Gastrocnemius medialis (tissue), 4 donors: Measurements from ENCODE around the gene GATM. TPM values are rescaled to one million over a fixed set of nuclear protein-coding genes. Genes with fewer than 3 reads are reported as not detected.

Source experiments
- ATAC-seq, 2 donors: fragments of 150-250 bp; one replicate each; pipeline ENCODE4 v1.9.1; 2016
- DNase-seq, 2 donors: peaks; one replicate each; pipeline ENCODE4 v3.0.0-alpha.2; 2019
- H3K27ac ChIP-seq, 4 donors: fragments of 200-600 bp; sonication (generic); 1 replicate in 1 of 4; 2 replicates in 3 of 4; pipeline ENCODE4 v1.5.1; 2016 to 2018; ENCODE audit warnings: mild to moderate bottlenecking in 2 of 4, moderate library complexity in 1 of 4
- H3K27me3 ChIP-seq, 3 donors: fragments of 200-600 bp; sonication (generic) in 2 of 3; 1 replicate in 1 of 3; 2 replicates in 2 of 3; pipeline versions ENCODE4 v1.5.1 to v1.6.0; 2016 to 2019; ENCODE audit warnings: mild to moderate bottlenecking in 1 of 3, moderate library complexity in 1 of 3
- H3K36me3 ChIP-seq, 2 donors: fragments of 200-600 bp; sonication (generic) in 1 of 2; one replicate each; pipeline ENCODE4 v1.5.1; 2017 to 2018
- H3K4me1 ChIP-seq, 2 donors: fragments of 200-600 bp; sonication (generic) in 1 of 2; one replicate each; pipeline ENCODE4 v1.5.1; 2016 to 2017; ENCODE audit warnings: mild to moderate bottlenecking in 2 of 2
- H3K4me3 ChIP-seq, 4 donors: fragments of 200-600 bp; sonication (generic) in 3 of 4; 1 replicate in 1 of 4; 2 replicates in 3 of 4; pipeline ENCODE4 v1.5.1; 2016 to 2019; ENCODE audit warnings: mild to moderate bottlenecking in 2 of 4
- H3K9me3 ChIP-seq, 3 donors: fragments of 200-600 bp; sonication (generic) in 2 of 3; 1 replicate in 1 of 3; 2 replicates in 2 of 3; pipeline ENCODE4 v1.5.1; 2016 to 2019
- CTCF ChIP-seq, 5 experiments: fragments of 450-650 bp in 3 of 5; fragments of 200-600 bp in 2 of 5; sonication (generic) in 2 of 5; IDR thresholded peaks in 4 of 5; conservative IDR thresholded peaks in 1 of 5; 1 replicate in 4 of 5; 2 replicates in 1 of 5; pipeline ENCODE4 v1.5.1; 2016 to 2019; ENCODE audit warnings: antibody characterized with exemption in 5 of 5, mild to moderate bottlenecking in 3 of 5, moderate library complexity in 3 of 5
- POLR2A ChIP-seq, 2 donors: fragments of 450-650 bp; IDR thresholded peaks; one replicate each; pipeline ENCODE4 v1.6.1; 2017; ENCODE audit warnings: antibody characterized with exemption in 2 of 2, mild to moderate bottlenecking in 2 of 2, moderate library complexity in 2 of 2
- in situ Hi-C, 4 donors: fragments of 200-750 bp; cut with MboI; loops; one replicate each; pipeline versions ENCODE4 v1.15.0 to v1.8.0; 2017; ENCODE audit warnings: low sequenced_read_pairs in 4 of 4
- intact Hi-C: fragments of 100-400 bp; cut with DNase I; formaldehyde crosslinking; loops from one replicate; pipeline ENCODE4 v1.15.1; 2023; ENCODE audit warnings: low total_unique reads
- total RNA-seq, 4 donors: library from RNA; depleted of rRNA; stranded (reverse); fragments of >200 nt; gene quantifications; one replicate each; pipeline versions ENCODE4 v1.1.0 to v1.2.3, GENCODE V29; 2016

GATM gene
- total RNA-seq, 4 donors from 2014 or later, result 18.0 to 92.1 (median 35.3) TPM

GRCh38 chr15:45347033-45347432, 31.3 kb downstream of the GATM start:
- no peak for TF ChIP-seq POLR2A (IDR thresholded peaks at IDR 0.05)
- no peak for TF ChIP-seq CTCF (IDR thresholded peaks at IDR 0.05 in 4 of 5, conservative IDR thresholded peaks at IDR 0.05 in 1 of 5)
- DNase-seq (no peak), ATAC-seq (no peak)
- Histone ChIP-seq H3K9me3 (no peaks in the 10 kb centered on the region), H3K36me3 (no peaks in the 10 kb centered on the region), H3K27me3 (no peaks in the 10 kb centered on the region), H3K4me1 (no peaks in the 10 kb centered on the region), H3K27ac (no peak overlapping the region), H3K4me3 (no peak overlapping the region)
- in situ Hi-C loops (no loop called here), intact Hi-C loops (no loop called here)

- TF ChIP-seq CTCF (IDR thresholded peaks at IDR 0.05 in 4 of 5, conservative IDR thresholded peaks at IDR 0.05 in 1 of 5), result no peak
- no peak for TF ChIP-seq POLR2A (IDR thresholded peaks at IDR 0.05)
- Histone ChIP-seq H3K4me3 (no peak overlapping the region), H3K36me3 (no peaks in the 10 kb centered on the region), H3K9me3 (no peaks in the 10 kb centered on the region), H3K4me1 (no peaks in the 10 kb centered on the region), H3K27ac (no peak overlapping the region), H3K27me3 (no peaks in the 10 kb centered on the region)
- DNase-seq (no peak), ATAC-seq (no peak)
- in situ Hi-C loops, result no loop called here
- intact Hi-C loops, result no loop called here
Measured at GRCh38 chr15:45346381-45346780, 32.0 kb downstream of the GATM start.

- Histone ChIP-seq H3K4me1 (no peaks in the 10 kb centered on the region), H3K27ac (no peak overlapping the region), H3K4me3 (no peak overlapping the region), H3K9me3 (no peaks in the 10 kb centered on the region), H3K27me3 (no peaks in the 10 kb centered on the region), H3K36me3 (no peaks in the 10 kb centered on the region)
- no peak for DNase-seq
- intact Hi-C loops, result no loop called here
- TF ChIP-seq CTCF (IDR thresholded peaks at IDR 0.05 in 4 of 5, conservative IDR thresholded peaks at IDR 0.05 in 1 of 5) (no peak), POLR2A (IDR thresholded peaks at IDR 0.05) (no peak)
- in situ Hi-C loops, result no loop called here
- no peak for ATAC-seq
Measured at GRCh38 chr15:45343258-45343860, 35.0 kb downstream of the GATM start.

GRCh38 chr15:45341790-45342189, 36.6 kb downstream of the GATM start:
- in situ Hi-C loops, result no loop called here
- intact Hi-C loops, result no loop called here

More at GRCh38 chr15:45341790-45342189, 36.6 kb downstream of the GATM start:
- Histone ChIP-seq H3K27me3 (no peaks in the 10 kb centered on the region), H3K27ac (no peak overlapping the region), H3K4me1 (no peaks in the 10 kb centered on the region), H3K9me3 (no peaks in the 10 kb centered on the region), H3K4me3 (no peak overlapping the region), H3K36me3 (no peaks in the 10 kb centered on the region)
- ATAC-seq, result no peak
- TF ChIP-seq CTCF (IDR thresholded peaks at IDR 0.05 in 4 of 5, conservative IDR thresholded peaks at IDR 0.05 in 1 of 5) (no peak), POLR2A (IDR thresholded peaks at IDR 0.05) (no peak)
- DNase-seq, result no peak
